NCI-H2227 (cell line): ENCODE data around the gene CAPG.
"Not testable (repeated sequence)": the region's sequence is repeated elsewhere in the genome, so short reads cannot be mapped to it uniquely, and the experiment has no call there.

Experiments used
- DNase-seq: peaks from one replicate; lab custom pipeline; 2025; ENCODE audit not compliant: unreplicated experiment; lab: John Stamatoyannopoulos, UW

CAPG gene

GRCh38 chr2:85367180-85367579 is 43.0 kb downstream of the CAPG start:
- DNase-seq = no peak

- DNase-seq = not testable (repeated sequence)
Observed at GRCh38 chr2:85362653-85363387, 47.3 kb downstream of the CAPG start.

- no peak for DNase-seq
Observed at GRCh38 chr2:85357736-85358135, 52.4 kb downstream of the CAPG start.

- DNase-seq = no peak
Observed at GRCh38 chr2:85356186-85356585, 54.0 kb downstream of the CAPG start.

GRCh38 chr2:85355521-85355920 is 54.6 kb downstream of the CAPG start:
- DNase-seq = no peak

GRCh38 chr2:85355073-85355410 is 55.1 kb downstream of the CAPG start:
- no peak for DNase-seq

GRCh38 chr2:85354286-85355072 is 55.7 kb downstream of the CAPG start, which contains the start of the genes ELMOD3 and RETSAT:
ELMOD3 (plus strand) TSS chr2:85354769; CDS start chr2:85357199, 2,430 bp downstream.
RETSAT (minus strand) TSS chr2:85354528; CDS start chr2:85354507, 21 bp downstream.
- DNase-seq = peak; percentile 98

- no peak for DNase-seq
Observed at GRCh38 chr2:85353876-85354285, 56.3 kb downstream of the CAPG start.

- DNase-seq = no peak
Observed at GRCh38 chr2:85347599-85347998, 62.6 kb downstream of the CAPG start.
